ENCODE results near the gene SCRN3.
"Not testable (repeated sequence)": the region's sequence is repeated elsewhere in the genome, so short reads cannot be mapped to it uniquely, and the experiment has no call there.

Gene SCRN3

DNA sequence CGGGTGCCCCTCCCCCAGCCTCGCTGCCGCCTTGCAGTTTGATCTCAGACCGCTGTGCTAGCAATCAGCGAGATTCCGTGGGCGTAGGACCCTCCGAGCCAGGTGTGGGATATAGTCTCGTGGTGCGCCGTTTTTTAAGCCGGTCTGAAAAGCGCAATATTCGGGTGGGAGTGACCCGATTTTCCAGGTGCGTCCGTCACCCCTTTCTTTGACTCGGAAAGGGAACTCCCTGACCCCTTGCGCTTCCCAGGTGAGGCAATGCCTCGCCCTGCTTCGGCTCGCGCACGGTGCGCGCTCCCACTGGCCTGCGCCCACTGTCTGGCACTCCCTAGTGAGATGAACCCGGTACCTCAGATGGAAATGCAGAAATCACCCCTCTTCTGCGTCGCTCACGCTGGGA is 14.5 kb downstream of the SCRN3 start:
- Histone ChIP-seq H3K9ac (ENCODE audit: low read depth, low read length) (peak overlapping the region; percentile 76), H3K4me3 (ENCODE audit: low read length) (peak overlapping the region; percentile 74)
- H3K9me3 ChIP-seq (ENCODE audit: insufficient read depth, low read depth, low read length); H3K27me3 ChIP-seq (ENCODE audit: insufficient read depth, low read length); H3K27ac ChIP-seq (ENCODE audit: low read length); H3K36me3 ChIP-seq (ENCODE audit: insufficient read depth, low read depth, low read length); H3K4me1 ChIP-seq (ENCODE audit: insufficient read depth, low read length): not testable (repeated sequence)

DNA sequence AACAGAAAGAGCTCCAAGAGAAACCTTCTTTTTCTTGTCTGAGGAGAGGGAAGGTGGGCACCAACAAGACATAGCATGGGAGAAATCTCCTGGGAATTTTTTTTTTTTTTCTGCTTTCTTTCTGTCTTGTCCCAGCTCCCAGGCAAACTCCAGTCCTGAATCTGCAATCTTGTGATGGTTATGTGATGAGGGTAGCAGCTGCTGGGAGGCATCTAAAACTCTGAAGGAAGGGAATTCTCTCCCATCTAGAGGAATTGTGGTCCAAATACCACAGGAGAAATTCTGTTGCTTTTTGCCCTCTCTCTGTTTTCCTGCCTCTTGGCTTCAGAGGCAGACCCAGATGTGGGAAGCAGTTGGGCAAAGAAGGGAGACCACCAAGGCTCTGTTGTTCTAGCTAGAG is 16.7 kb downstream of the SCRN3 start:
- Histone ChIP-seq H3K4me1 (ENCODE audit: insufficient read depth, low read length) (peaks cover 2% of the 10 kb centered on the region; the same call in 1 of the 2 replicates), H3K9ac (ENCODE audit: low read depth, low read length) (no peak overlapping the region), H3K27me3 (ENCODE audit: insufficient read depth, low read length) (no peaks in the 10 kb centered on the region), H3K9me3 (ENCODE audit: insufficient read depth, low read depth, low read length) (no peaks in the 10 kb centered on the region), H3K27ac (ENCODE audit: low read length) (no peak overlapping the region), H3K36me3 (ENCODE audit: insufficient read depth, low read depth, low read length) (no peaks in the 10 kb centered on the region), H3K4me3 (ENCODE audit: low read length) (no peak overlapping the region)

DNA sequence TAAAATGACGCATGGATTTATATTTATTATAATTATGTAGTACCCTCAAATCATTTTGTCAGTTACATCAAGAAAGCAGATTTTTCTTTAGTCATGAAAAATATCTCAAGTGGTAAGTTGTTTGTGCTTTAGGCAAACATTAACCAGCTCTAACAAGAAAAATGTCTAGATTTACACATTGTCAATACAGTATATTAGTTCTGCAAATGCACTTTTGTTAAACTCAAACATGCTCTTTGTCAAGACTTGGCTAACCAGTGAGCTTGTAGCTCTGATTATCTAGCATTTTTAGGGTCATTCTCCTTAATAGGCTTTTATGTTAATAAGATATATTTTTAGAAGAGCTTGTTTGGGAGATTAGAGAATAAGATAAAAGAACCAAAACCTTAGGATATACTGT is 32.7 kb downstream of the SCRN3 start:
- H3K9ac ChIP-seq (ENCODE audit: low read depth, low read length): no peak overlapping the region
- no peaks in the 10 kb centered on the region for H3K36me3 ChIP-seq (ENCODE audit: insufficient read depth, low read depth, low read length)
- H3K4me3 ChIP-seq (ENCODE audit: low read length): no peak overlapping the region
- H3K27ac ChIP-seq (ENCODE audit: low read length): no peak overlapping the region
- no peaks in the 10 kb centered on the region; the same call in 1 of the 2 replicates for H3K9me3 ChIP-seq (ENCODE audit: insufficient read depth, low read depth, low read length)
- no peaks in the 10 kb centered on the region for H3K4me1 ChIP-seq (ENCODE audit: insufficient read depth, low read length)
- H3K27me3 ChIP-seq (ENCODE audit: insufficient read depth, low read length): no peaks in the 10 kb centered on the region

DNA sequence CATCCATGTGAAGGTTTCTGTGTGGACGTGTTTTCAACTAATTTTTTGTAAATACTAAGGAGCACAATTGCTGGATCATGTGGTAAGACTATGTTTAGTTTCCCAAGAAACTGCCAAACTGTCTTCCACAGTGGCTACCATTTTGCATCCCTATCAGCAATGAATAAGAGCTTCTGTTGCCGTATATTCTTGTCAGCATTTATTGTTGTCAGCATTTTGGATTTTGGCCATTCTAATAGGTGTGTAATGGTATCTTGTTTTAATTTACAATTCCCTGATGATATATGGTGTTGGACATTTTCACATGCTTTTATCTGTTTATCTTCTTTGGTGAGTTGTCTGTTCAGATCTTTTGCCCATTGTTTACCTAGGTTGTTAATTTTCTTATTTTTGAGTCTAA is 34.5 kb downstream of the SCRN3 start:
- H3K4me3 ChIP-seq (ENCODE audit: low read length): no peak overlapping the region
- no peak overlapping the region for H3K9ac ChIP-seq (ENCODE audit: low read depth, low read length)
- H3K4me1 ChIP-seq (ENCODE audit: insufficient read depth, low read length): no peaks in the 10 kb centered on the region
- no peaks in the 10 kb centered on the region; the same call in 1 of the 2 replicates for H3K9me3 ChIP-seq (ENCODE audit: insufficient read depth, low read depth, low read length)
- no peak overlapping the region for H3K27ac ChIP-seq (ENCODE audit: low read length)
- no peaks in the 10 kb centered on the region for H3K36me3 ChIP-seq (ENCODE audit: insufficient read depth, low read depth, low read length)
- H3K27me3 ChIP-seq (ENCODE audit: insufficient read depth, low read length): no peaks in the 10 kb centered on the region

DNA sequence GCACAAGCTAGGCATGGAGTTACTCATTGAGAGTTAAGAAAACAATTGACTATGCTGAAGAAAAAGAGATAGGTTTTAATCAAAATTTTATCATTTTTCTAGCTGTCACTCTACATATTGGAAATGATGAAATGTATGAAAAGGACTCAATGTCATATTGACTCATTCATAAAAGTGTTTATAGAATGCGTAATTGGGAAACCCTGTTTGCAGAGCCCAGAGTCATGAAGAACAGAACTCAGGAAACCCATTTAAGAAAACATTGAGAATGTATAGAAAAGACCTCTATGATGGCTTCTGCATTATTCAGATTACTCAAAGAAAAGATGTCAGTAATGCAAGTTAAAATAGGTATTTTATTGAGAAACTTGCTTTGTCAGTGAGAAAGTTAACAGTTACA is 36.4 kb downstream of the SCRN3 start:
- Histone ChIP-seq H3K4me3 (ENCODE audit: low read length) (no peak overlapping the region), H3K36me3 (ENCODE audit: insufficient read depth, low read depth, low read length) (no peaks in the 10 kb centered on the region), H3K4me1 (ENCODE audit: insufficient read depth, low read length) (no peaks in the 10 kb centered on the region), H3K27ac (ENCODE audit: low read length) (no peak overlapping the region), H3K27me3 (ENCODE audit: insufficient read depth, low read length) (no peaks in the 10 kb centered on the region), H3K9ac (ENCODE audit: low read depth, low read length) (no peak overlapping the region), H3K9me3 (ENCODE audit: insufficient read depth, low read depth, low read length) (no peaks in the 10 kb centered on the region; the same call in 1 of the 2 replicates)

DNA sequence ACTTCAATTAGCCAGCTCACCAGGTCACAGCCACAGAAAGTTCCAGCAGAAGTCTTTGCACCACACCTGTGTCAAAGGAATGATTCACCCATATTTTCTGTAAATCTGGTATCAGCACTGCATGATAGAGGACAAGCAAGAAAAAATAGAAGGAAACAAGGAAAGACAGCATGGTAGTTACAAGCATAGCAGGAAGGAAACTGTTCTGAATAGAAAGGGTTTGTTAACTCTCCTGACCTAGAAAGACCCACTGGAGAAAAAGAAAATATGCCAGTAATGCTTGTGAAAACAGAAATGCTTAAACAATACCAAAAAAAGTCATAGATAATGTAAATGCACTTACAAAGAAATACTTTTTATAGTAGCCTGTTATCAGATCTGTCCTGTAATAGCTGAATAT is 40.8 kb downstream of the SCRN3 start:
- Histone ChIP-seq H3K4me3 (ENCODE audit: low read length) (no peak overlapping the region), H3K36me3 (ENCODE audit: insufficient read depth, low read depth, low read length) (no peaks in the 10 kb centered on the region), H3K27me3 (ENCODE audit: insufficient read depth, low read length) (no peaks in the 10 kb centered on the region), H3K9me3 (ENCODE audit: insufficient read depth, low read depth, low read length) (no peaks in the 10 kb centered on the region), H3K27ac (ENCODE audit: low read length) (no peak overlapping the region), H3K4me1 (ENCODE audit: insufficient read depth, low read length) (no peaks in the 10 kb centered on the region), H3K9ac (ENCODE audit: low read depth, low read length) (no peak overlapping the region)

DNA sequence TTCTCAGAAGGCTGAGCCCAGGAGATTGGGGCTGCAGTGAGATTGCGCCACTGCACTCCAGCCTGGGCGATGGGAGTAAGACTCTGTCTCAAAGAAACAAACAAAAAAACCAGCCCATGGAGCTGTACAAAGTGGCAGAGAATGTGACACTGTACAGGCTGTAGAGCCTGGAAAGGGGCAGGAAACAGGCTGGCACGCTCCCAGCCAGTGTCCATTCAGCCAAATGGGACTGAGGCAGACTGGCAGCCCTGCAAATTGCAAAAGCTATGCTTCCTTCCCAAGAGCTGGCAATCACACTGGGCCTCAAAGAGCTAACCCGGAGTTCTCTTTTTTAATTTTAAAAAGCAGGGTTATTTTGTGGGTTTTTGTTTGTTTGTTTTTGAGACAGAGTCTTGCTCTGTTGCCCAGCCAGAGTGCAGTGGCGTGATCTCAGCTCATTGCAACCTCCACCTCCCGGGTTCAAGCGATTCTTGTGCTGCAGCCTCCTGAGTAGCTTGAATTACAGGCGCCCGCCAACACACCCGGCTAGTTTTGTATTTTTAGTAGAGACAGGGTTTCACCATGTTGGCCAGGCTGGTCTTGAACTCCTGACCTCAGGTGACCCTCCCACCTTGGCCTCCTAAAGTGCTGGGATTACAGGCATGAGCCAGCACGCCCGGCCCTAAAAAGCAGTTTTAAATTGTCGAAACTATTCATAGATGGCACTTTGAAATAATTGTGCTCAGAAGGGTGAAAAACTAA is 42.8 kb downstream of the SCRN3 start:
- H3K27me3 ChIP-seq (ENCODE audit: insufficient read depth, low read length): no peaks in the 10 kb centered on the region
- H3K4me1 ChIP-seq (ENCODE audit: insufficient read depth, low read length): no peaks in the 10 kb centered on the region
- no peak overlapping the region for H3K27ac ChIP-seq (ENCODE audit: low read length)
- no peaks in the 10 kb centered on the region for H3K36me3 ChIP-seq (ENCODE audit: insufficient read depth, low read depth, low read length)
- H3K9me3 ChIP-seq (ENCODE audit: insufficient read depth, low read depth, low read length): no peaks in the 10 kb centered on the region
- no peak overlapping the region for H3K4me3 ChIP-seq (ENCODE audit: low read length)
- H3K9ac ChIP-seq (ENCODE audit: low read depth, low read length): no peak overlapping the region

DNA sequence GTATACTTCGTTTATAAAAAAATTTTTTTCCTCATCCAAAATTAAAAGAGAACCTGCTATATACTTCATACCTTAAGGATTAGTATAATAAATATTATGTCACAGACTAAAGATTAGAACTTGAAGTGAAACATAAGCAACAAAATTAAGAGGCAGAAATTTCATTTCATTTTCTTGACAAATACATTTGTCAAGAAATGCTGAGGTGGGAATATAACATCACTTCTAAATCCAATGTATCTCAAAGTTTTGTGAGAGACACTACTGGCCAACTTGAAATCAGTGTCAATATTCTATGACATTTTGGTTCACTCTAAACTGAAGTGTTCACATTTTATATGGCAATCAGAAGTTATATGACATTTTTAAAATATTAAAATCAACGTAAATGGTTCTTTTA is 43.8 kb downstream of the SCRN3 start:
- H3K4me3 ChIP-seq (ENCODE audit: low read length): no peak overlapping the region
- no peaks in the 10 kb centered on the region for H3K4me1 ChIP-seq (ENCODE audit: insufficient read depth, low read length)
- H3K27me3 ChIP-seq (ENCODE audit: insufficient read depth, low read length): no peaks in the 10 kb centered on the region
- H3K9me3 ChIP-seq (ENCODE audit: insufficient read depth, low read depth, low read length): no peaks in the 10 kb centered on the region
- no peak overlapping the region for H3K27ac ChIP-seq (ENCODE audit: low read length)
- H3K36me3 ChIP-seq (ENCODE audit: insufficient read depth, low read depth, low read length): no peaks in the 10 kb centered on the region
- no peak overlapping the region for H3K9ac ChIP-seq (ENCODE audit: low read depth, low read length)

DNA sequence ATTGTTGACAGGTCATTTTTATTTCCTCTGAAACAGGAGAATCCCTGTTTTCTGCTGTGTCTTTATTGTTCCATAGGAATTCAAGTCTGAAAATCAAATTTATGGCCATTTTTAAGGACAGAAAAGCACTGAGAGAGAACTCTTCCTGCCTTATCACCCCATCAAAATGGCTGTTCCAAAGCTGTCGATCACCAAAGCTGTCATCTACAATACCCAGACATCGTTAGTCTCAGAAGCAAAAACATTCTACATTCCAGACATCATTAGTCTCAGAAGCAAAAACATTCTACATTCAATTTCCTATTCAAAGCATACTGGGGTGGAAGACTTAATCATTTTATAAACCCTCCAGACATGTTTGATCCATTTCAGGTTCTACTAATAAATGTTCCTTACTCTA is 44.4 kb downstream of the SCRN3 start:
- no peaks in the 10 kb centered on the region for H3K36me3 ChIP-seq (ENCODE audit: insufficient read depth, low read depth, low read length)
- no peak overlapping the region for H3K4me3 ChIP-seq (ENCODE audit: low read length)
- H3K9me3 ChIP-seq (ENCODE audit: insufficient read depth, low read depth, low read length): no peaks in the 10 kb centered on the region
- H3K4me1 ChIP-seq (ENCODE audit: insufficient read depth, low read length): no peaks in the 10 kb centered on the region
- H3K9ac ChIP-seq (ENCODE audit: low read depth, low read length): no peak overlapping the region
- H3K27me3 ChIP-seq (ENCODE audit: insufficient read depth, low read length): no peaks in the 10 kb centered on the region
- H3K27ac ChIP-seq (ENCODE audit: low read length): no peak overlapping the region

DNA sequence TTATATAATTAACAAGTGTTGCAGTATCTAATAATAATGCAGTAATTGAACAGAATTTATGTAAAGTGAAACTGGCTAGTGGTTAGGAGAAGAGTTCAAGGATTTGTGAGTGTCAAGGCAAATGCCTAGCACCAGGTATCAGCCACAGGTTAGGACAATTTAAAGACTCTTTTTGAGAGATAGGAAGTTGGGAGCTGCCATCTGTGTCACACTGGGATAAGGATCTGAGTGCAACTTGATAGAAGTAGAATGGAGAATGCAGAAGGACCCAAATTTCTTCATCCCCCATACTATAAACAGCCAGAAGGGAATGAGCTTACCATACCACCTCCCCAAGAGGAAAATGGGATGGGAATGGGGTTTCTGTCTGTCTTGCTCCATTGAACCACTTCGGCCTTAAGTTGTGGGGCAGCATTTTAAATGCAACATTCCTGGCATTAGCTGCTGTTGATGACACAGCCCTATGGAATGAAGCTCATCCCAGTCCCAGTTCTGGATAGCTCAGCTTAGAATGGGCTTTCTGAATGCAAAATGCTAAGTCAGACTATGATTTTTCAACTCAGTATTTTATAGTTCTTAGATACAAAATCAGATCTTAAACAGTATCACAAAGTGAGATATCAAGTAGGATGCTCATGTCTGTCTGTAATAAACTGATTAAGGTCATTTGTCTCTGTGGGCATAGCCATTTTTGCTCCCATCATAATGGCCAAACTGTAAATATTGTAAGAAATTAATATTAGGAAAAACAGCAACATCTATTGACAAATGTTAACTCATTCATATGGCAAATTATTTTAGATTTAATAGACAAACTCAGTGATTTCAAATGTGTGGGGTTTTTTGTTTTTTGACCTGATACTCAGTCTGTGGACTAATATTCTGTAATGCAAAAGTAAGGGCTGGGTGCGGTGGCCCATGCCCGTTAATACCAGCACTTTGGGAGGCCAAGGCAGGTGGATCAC is 47.3 kb downstream of the SCRN3 start:
- Histone ChIP-seq H3K4me3 (ENCODE audit: low read length) (no peak overlapping the region), H3K4me1 (ENCODE audit: insufficient read depth, low read length) (no peaks in the 10 kb centered on the region), H3K36me3 (ENCODE audit: insufficient read depth, low read depth, low read length) (no peaks in the 10 kb centered on the region), H3K9ac (ENCODE audit: low read depth, low read length) (no peak overlapping the region), H3K9me3 (ENCODE audit: insufficient read depth, low read depth, low read length) (no peaks in the 10 kb centered on the region), H3K27ac (ENCODE audit: low read length) (no peak overlapping the region), H3K27me3 (ENCODE audit: insufficient read depth, low read length) (no peaks in the 10 kb centered on the region)

DNA sequence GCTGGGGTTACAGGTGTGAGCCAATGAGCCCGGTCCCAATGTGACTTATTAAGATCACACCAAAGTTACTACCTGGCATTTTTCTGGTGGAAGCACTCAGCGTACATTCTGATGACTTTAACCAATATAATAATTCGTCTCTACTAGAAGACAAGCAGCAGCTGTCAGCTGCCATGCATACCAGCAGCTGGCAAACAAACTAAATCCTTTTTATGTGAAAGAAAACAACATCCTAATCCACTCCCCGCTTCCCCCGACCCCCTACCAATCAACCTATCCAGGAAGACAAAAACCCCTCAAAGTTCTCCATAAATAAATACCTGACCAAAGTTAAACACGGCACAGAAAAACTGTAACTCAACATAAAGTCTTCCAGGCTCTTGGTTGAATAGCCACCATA is 49.2 kb downstream of the SCRN3 start:
- Histone ChIP-seq H3K27ac (ENCODE audit: low read length) (no peak overlapping the region), H3K27me3 (ENCODE audit: insufficient read depth, low read length) (no peaks in the 10 kb centered on the region), H3K4me3 (ENCODE audit: low read length) (no peak overlapping the region), H3K36me3 (ENCODE audit: insufficient read depth, low read depth, low read length) (no peaks in the 10 kb centered on the region), H3K4me1 (ENCODE audit: insufficient read depth, low read length) (no peaks in the 10 kb centered on the region), H3K9ac (ENCODE audit: low read depth, low read length) (no peak overlapping the region), H3K9me3 (ENCODE audit: insufficient read depth, low read depth, low read length) (no peaks in the 10 kb centered on the region)

DNA sequence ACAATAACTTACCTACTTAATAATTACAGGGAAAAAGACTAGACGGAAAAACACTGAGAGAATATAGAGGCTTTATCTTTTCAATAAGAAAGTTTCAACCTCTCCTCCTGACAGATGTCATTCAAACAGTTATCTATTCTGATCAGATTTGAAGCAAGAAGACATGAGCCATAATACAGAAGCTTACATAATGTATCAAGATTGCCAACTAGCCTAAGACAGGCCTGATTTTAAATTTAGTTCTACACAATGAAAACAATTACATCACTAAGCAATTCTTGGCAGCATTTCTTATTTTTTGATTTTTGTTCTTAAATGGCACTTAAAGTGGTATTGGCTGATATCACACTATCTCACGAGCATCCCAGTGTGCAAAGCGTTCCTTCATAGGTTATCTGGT is 49.7 kb downstream of the SCRN3 start:
- H3K27ac ChIP-seq (ENCODE audit: low read length): no peak overlapping the region
- H3K36me3 ChIP-seq (ENCODE audit: insufficient read depth, low read depth, low read length): no peaks in the 10 kb centered on the region

More for the DNA sequence above, 49.7 kb downstream of the SCRN3 start:
- no peaks in the 10 kb centered on the region for H3K27me3 ChIP-seq (ENCODE audit: insufficient read depth, low read length)
- no peaks in the 10 kb centered on the region for H3K9me3 ChIP-seq (ENCODE audit: insufficient read depth, low read depth, low read length)
- no peak overlapping the region for H3K9ac ChIP-seq (ENCODE audit: low read depth, low read length)
- no peaks in the 10 kb centered on the region for H3K4me1 ChIP-seq (ENCODE audit: insufficient read depth, low read length)
- H3K4me3 ChIP-seq (ENCODE audit: low read length): no peak overlapping the region

Measured in iPS-20b (cell line).